Measurements from ENCODE around the gene MYEOV.

Gene MYEOV

DNA sequence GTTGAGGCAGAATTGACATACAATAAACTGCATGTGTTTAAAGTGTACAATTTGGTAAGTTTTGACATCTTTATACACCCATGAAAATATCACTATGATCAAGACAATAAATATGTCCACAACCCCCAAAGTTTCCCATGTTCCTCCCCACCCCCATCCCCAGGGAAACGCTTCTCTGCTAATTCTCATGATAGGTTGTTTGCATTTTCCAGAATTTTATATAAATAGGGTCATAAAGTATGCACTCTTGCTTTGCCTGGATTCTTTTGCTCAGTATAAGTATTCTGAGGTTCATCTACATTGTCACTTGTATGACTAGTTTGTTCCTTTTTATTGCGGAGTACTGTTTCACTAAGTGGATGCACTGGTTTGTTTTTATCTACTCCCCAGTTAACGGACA lies 35.6 kb downstream of the MYEOV start:
- no peak for DNase-seq
- in situ Hi-C loops (cut with MboI; ENCODE audit: low pct_unique_long_range_greater_than_20kb, low sequenced_read_pairs), result no loop called here

DNA sequence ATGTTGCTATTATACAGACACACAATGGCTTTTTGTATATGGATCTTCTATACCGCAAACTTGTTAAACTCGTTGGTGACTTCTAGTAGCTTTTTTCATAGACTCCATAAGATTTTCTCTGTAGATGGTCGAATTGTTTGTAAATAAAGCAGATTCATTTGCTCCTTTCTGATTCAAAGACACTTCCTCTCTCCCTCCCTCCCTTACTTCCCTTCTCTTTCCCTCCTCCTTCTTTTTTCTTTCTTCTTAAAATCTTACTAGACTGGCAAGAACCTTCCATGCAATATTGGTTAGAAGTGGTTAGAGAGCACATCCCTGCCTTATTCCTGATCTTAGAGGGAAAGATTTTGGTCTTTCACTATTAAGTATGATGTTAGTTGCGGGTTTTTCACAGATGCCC lies 36.4 kb downstream of the MYEOV start:
- DNase-seq, result no peak
- in situ Hi-C loops (cut with MboI; ENCODE audit: low pct_unique_long_range_greater_than_20kb, low sequenced_read_pairs), result no loop called here

DNA sequence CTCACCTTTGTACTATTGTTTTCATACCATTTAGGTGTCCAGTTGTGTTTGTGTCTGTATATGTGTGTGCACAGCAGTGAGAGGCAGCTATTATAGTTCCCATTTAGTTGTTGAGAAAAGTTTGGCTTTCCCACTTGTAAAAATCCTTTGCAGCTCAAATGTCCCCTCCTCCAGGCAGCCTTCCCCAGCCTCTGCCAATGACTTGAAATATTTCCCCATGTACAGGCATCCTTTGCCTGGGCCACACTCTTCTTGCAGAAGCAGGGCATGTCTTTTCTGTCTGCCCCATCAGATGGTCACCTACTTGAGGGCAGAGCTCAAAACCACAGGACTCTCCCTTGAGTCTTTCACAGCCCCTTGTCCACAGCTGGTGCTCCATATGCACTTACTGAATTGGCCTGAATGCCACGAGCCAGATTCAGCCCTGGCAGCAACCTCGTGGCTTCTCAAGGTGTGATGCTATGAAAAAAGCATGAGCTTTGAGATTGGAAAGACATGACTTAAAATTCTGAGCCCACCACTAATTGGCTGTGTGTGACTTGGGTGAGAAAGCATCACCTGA lies 39.3 kb downstream of the MYEOV start:
- in situ Hi-C loops (cut with MboI; ENCODE audit: low pct_unique_long_range_greater_than_20kb, low sequenced_read_pairs), result no loop called here
- no peak for DNase-seq

DNA sequence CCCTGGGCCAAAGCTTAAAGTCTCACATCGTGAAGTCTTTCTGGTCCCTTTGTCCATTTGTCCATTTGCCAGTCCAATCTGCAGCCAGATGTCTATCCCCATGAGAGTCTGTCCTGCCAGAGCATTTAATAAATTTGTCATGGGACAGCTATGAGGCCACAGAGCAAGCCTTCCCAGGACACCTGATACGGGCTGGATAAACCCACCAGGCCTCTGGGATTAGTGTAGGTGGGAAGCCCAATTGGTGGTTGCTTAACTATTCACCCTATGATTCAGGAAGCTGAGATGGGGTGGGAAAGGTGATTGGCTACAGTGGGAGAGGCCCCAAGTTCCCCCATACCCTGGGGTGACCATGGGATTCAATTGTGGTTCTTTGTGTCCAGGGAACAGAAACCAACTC lies 39.9 kb downstream of the MYEOV start:
- in situ Hi-C loops (cut with MboI; ENCODE audit: low pct_unique_long_range_greater_than_20kb, low sequenced_read_pairs), result no loop called here
- no peak for DNase-seq

DNA sequence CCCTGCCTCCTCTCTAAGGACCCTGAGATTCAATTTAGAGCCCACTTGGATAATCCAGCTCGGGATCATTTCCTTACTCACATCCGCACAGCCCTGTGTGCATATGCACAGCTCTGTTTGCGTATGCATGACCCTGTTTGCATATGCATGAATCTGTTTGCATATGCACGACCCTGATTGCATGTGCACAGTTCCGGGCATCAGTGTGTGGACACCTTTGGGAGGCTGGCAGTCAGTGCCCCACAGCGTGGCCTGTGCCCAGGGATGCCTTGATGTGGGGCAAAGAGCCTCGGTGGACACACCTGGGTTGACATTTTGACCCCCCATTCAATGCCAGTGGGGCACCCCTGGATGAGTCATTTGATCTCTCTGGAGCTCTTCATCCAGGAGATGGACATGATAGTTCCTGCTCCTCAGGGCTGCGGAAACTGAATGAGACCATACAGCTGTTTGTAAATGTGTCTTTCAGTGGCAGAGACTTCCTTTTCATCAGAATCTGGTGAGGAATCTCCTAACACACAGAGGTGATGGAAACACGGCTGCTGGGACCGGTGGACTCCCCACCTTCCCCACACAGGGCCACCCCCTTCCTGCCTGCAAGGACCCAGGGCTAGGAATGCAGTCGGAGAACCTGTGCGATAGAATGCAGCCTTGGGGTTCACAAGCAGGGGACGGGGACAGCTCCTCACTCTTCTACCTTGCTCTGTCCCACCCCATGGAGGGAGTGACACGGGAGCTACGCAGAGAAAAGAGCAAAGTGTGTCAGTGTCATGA lies 41.2 kb downstream of the MYEOV start:
- no peak for DNase-seq
- in situ Hi-C loops (cut with MboI; ENCODE audit: low pct_unique_long_range_greater_than_20kb, low sequenced_read_pairs), result no loop called here

DNA sequence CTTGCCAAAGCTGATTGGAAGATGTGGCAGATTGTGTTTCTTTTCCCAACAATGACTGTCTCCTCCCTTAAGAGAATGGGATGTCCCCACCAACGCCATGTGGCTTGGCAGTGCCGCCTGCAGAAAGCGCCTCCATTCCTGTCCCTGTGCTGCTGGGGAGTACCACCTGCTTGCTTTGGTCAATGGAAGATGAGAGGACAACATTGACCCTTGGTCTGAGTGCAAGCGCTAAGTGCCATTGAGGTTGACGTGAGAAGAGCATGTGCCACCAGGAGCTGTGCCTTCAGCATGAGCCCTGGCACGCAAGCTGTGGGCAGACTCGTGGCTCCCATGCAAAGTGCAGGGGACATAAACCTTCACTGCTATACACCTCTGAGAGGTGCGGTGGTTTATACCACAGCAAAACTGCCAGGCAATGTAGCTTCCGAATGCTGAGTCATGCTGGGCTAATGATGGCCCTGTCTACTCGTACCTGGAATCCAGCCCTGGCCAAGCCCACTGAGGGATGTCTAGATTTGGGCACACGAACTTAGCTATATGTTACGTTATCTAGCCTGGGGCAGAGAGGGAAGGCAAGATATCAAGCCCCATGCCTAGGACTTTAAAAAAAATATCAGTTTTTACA lies 41.9 kb downstream of the MYEOV start:
- no peak for DNase-seq
- in situ Hi-C loops (cut with MboI; ENCODE audit: low pct_unique_long_range_greater_than_20kb, low sequenced_read_pairs), result no loop called here

DNA sequence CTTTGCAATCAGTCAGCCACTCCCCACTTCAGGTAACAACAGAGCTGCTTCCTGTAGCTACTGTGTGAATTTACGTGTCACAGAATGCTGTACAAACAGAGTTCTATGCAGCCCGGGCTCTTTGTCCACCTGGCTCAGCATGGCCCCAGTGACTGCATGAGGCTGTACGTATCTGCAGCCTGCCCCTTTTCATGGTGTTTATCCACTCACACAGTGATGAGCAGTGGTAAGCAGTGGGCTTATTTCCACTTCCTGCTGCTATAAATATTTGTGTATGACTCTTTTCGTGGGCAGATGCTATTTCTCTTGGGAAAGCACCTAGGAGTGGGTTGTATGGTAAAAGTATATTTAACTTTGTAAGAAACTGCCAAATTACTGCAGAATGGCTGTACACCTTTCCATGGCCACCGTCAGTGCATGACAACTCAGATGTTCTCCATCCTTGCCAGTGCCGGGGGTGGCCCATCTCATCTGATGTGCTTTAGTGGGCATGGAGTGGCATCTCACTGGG lies 43.3 kb downstream of the MYEOV start:
- in situ Hi-C loops (cut with MboI; ENCODE audit: low pct_unique_long_range_greater_than_20kb, low sequenced_read_pairs), result no loop called here
- DNase-seq, result no peak

DNA sequence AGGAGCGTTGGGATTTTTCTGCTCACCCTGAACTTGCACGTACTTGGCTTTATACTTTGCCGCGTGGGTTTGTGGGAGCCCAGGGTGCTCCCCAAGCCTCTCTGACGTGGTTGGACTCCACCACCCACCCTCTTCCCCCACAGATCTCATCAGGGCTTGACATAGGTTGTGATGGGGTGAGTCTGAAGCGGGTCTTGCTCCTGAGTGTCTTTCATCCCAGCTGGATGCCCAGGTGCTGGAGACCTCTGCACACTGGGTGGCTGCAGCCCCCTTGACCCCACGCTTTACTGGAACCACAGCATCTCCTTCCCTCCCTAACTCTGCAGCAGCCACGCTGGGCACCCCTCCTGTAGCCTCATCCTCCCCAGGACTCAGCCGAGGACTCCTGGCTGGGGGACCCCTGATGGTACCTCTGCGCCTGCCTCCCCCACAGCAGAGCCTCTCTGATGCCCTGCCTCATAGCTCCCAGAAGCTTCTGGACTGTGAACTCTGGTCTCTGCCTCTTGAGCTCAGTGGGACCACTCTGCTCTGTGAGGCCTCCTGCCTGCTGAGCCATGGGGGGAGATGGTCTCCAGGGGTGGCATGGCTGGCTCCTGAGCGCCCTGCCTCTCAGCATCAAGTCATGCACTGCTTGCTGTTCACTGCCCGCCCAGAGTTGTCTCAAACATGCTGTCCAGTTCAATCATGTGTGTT lies 45.2 kb downstream of the MYEOV start:
- in situ Hi-C loops (cut with MboI; ENCODE audit: low pct_unique_long_range_greater_than_20kb, low sequenced_read_pairs), result no loop called here
- no peak for DNase-seq

DNA sequence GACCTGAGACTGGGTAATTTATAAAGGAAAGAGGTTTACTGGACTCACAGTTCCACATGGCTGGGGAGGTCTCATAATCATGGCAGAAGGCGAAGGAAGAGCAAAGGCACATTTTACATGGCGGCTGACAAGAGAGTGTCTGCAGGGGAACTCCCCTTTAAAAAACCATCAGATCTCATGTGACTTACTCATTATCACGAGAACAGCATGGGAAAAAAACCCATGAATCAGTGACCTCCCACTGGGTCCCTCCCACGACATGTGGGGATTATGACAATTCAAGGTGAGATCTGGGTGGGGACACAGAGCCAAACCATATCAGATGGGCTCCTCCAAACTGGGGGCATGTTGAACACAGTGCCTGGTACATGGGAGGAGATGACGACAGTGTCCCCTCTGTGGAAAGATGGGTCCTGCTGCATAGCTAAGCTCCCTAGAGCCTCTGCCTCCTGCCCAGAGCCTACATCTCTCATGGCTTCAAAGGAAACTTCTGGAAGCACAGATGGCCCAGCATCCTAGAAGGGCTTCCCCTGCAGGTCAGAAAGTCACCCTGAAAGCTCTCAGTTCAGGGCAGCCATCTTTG lies 46.1 kb downstream of the MYEOV start:
- in situ Hi-C loops (cut with MboI; ENCODE audit: low pct_unique_long_range_greater_than_20kb, low sequenced_read_pairs), result no loop called here
- no peak for DNase-seq

DNA sequence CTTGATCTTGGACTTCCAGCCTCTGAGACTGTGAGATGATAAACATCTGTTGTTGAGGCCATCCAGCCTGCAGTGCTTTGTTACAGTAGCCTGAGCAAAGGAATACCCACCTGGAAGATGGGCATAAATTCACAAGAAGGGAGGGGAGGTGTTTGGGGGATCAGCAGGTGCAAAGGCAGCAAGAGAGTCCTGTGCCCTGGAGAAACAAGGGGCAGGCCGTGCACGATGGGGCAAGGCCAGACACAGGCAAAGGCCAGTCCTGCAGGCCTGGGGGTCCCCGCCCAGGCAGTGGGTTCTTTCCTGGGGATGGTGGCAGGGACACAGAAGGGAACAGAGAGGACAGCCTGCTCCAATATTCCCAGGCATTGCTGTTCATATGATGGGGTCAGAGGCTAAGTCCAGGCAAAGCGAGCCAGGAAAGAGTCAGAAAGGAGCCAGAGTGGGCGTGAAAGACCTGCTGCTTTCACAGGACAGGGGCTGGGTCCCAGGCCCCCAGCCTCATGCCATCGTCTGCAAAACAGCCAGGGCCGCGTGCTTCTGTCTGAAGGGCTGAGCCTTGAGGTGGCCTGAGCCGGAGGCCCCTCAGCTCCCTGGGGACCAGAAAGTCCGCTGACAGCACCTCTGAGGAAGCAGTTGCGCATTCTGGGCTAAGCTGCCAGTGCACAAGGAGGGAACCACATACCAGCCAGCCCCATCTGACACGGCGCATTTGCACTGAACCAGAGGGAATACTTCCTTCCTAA lies 48.8 kb downstream of the MYEOV start:
- in situ Hi-C loops (cut with MboI; ENCODE audit: low pct_unique_long_range_greater_than_20kb, low sequenced_read_pairs), result no loop called here
- DNase-seq, result no peak

DNA sequence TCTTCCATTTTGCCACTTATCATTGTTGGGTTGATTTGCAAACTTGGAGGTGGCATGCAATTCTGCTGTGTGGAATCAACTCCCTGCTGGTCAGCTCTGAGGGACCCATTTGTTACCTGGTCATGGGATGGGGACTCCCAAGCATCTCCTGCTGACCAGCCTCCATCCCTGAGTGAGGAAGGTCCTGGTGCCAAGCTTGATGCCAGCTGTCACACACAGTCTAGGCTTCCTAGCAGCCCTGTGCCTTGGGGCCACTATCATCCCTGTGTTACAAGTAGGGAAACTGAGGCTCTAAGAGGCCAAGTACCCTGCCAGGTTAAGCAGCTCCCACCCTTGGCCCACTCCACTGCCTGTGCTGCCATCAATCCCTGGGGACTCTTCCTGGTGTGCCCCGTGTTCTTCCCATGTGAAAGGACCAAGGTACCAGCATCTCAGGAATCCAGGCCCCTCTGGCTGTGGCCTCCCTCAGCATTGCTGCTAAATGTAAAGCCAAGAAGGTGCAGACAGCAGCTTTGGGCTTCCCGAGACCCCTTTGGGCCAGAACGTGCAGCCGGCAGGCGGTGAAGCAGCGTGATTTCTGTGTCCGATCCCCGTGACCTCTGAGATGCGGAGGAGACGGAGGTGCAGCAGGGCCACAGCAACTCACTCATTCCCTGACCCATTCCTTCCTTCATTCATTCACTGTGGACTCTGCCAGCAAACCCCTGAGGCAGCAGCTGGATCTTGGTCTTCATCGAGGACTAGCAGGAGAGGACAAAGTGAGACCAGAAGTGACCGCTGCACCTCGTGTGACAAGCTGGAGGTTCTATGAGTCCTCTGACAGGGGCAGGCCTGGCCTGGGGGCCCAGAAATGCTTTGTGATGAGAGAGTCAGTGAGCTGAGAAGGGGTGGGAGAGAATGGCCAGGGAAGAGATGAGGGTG lies 49.7 kb downstream of the MYEOV start:
- no peak for DNase-seq
- in situ Hi-C loops (cut with MboI; ENCODE audit: low pct_unique_long_range_greater_than_20kb, low sequenced_read_pairs), result no loop called here

DNA sequence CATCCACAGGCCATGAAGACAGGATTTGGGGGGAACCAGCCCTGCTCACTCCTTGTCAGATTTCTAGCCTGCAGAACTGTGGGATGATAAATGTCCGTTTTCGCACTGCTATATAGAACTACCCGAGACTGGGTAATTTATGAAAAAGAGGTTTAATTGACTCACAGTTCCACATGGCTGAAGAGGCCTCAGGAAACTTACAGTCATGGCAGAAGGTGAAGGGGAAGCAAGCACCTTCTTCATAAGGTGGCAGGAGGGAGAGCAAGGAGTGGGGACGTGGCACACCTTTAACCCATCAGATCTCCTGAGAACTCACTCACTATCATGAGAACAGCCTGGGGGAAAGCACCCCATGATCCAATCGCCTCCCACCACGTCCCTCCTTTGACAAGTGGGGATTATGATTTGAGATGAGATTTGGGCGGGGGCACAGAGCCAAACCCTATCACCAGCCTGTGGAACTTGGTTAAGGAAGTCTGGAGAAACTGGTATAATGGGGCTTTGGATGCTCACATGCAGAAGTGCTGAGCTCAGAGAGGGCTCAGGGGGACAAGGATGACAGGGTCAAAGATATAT lies 50.7 kb downstream of the MYEOV start:
- in situ Hi-C loops (cut with MboI; ENCODE audit: low pct_unique_long_range_greater_than_20kb, low sequenced_read_pairs), result no loop called here
- DNase-seq, result no peak
